ENCODE results near the gene ANXA6. TPM values are rescaled to one million over a fixed set of nuclear protein-coding genes. Genes with fewer than 3 reads are reported as not detected.

ANXA6 gene
- total and polyA plus RNA-seq, 10 of the 15 experiments (the other 5 are each of a cell fraction or from before 2014, with no cell fraction given), result 44.0 to 571 (median 465) TPM

DNA sequence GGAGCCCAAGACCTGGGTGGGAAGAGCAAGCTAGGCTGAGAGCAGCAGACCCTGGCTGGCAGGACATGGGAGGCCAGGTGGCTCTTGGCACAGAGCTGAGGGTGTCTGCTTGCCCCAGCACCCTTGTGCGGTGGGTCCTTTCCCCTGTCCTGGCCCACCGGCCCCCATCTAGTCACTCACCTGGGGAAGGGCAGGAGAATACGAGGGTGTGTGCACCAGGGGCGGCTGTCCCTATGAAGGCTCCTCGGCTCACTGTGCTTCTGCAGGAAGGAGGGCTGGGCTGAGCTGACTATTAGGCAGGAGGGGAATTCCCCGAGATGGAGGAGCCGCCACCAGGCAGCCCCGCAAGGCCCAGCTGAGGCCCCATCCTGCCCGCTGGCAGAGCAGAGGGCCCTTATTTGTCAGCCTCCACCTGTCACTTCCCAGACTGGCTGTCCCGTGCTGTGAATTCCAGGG is 70.6 kb downstream of the ANXA6 start (continued):
- TF ChIP-seq STAT1 (conservative IDR thresholded peaks at IDR 0.05) (no peak), HDGF (IDR thresholded peaks at IDR 0.05) (peak; percentile 65; the same call in 1 of the 2 replicates), ASH2L (IDR thresholded peaks at IDR 0.05; ENCODE audit: borderline replicate concordance, low read depth) (no peak), SUPT20H (IDR thresholded peaks at IDR 0.05; ENCODE audit: borderline replicate concordance, control insufficient read depth, low read depth, low read length) (no peak), TCF12 (IDR thresholded peaks at IDR 0.05; ENCODE audit: low read depth, low read length) (peak; percentile 41; the same call in 1 of the 2 replicates), BMI1 (IDR thresholded peaks at IDR 0.05; ENCODE audit: borderline replicate concordance) (no peak), DPF2 (IDR thresholded peaks at IDR 0.05) (no peak), GABPA (IDR thresholded peaks at IDR 0.05; ENCODE audit: low read depth) (no peak), MYB (IDR thresholded peaks at IDR 0.05; ENCODE audit: borderline replicate concordance, low read depth, low read length) (no peak)
- TF ChIP-seq, protein P1, sequence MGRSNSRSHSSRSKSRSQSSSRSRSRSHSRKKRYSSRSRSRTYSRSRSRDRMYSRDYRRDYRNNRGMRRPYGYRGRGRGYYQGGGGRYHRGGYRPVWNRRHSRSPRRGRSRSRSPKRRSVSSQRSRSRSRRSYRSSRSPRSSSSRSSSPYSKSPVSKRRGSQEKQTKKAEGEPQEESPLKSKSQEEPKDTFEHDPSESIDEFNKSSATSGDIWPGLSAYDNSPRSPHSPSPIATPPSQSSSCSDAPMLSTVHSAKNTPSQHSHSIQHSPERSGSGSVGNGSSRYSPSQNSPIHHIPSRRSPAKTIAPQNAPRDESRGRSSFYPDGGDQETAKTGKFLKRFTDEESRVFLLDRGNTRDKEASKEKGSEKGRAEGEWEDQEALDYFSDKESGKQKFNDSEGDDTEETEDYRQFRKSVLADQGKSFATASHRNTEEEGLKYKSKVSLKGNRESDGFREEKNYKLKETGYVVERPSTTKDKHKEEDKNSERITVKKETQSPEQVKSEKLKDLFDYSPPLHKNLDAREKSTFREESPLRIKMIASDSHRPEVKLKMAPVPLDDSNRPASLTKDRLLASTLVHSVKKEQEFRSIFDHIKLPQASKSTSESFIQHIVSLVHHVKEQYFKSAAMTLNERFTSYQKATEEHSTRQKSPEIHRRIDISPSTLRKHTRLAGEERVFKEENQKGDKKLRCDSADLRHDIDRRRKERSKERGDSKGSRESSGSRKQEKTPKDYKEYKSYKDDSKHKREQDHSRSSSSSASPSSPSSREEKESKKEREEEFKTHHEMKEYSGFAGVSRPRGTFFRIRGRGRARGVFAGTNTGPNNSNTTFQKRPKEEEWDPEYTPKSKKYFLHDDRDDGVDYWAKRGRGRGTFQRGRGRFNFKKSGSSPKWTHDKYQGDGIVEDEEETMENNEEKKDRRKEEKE (IDR thresholded peaks at IDR 0.05), result no peak
- TF ChIP-seq, protein P2, sequence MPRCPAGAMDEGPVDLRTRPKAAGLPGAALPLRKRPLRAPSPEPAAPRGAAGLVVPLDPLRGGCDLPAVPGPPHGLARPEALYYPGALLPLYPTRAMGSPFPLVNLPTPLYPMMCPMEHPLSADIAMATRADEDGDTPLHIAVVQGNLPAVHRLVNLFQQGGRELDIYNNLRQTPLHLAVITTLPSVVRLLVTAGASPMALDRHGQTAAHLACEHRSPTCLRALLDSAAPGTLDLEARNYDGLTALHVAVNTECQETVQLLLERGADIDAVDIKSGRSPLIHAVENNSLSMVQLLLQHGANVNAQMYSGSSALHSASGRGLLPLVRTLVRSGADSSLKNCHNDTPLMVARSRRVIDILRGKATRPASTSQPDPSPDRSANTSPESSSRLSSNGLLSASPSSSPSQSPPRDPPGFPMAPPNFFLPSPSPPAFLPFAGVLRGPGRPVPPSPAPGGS (IDR thresholded peaks at IDR 0.05; ENCODE audit: borderline replicate concordance, insufficient read depth, low read depth, low read length, poor library complexity, severe bottlenecking), result peak; percentile 49
